H9 (cell line): ENCODE data around the gene GIMAP6. TPM values are rescaled to one million over a fixed set of nuclear protein-coding genes. Genes with fewer than 3 reads are reported as not detected.
"Not testable (repeated sequence)": the region's sequence is repeated elsewhere in the genome, so short reads cannot be mapped to it uniquely, and the experiment has no call there.

Experiments used
- DNase-seq: peaks from one replicate; pipeline ENCODE4 v3.0.0-alpha.2; 2017
- H2AFZ ChIP-seq: one replicate; pipeline ENCODE4 v1.6.1; 2013; ENCODE audit warnings: mild to moderate bottlenecking, low read length, control low read depth, moderate library complexity
- H2AK5ac ChIP-seq: 2 replicates; pipeline ENCODE4 v1.6.1; 2013; ENCODE audit warnings: low read length, control low read depth, mixed read lengths; ENCODE audit not compliant: insufficient read length
- H2BK120ac ChIP-seq: one replicate; pipeline ENCODE4 v1.6.1; 2013; ENCODE audit warnings: low read depth, mild to moderate bottlenecking, low read length, control low read depth, inconsistent platforms; ENCODE audit not compliant: poor library complexity, severe bottlenecking
- H2BK12ac ChIP-seq: 2 replicates; pipeline ENCODE4 v1.6.1; 2013; ENCODE audit warnings: low read length, control low read depth, mixed read lengths, low read depth; ENCODE audit not compliant: insufficient read length
- H2BK15ac ChIP-seq: 2 replicates; pipeline ENCODE4 v1.6.1; 2013; ENCODE audit warnings: low read depth, low read length, control low read depth
- H2BK20ac ChIP-seq: one replicate; pipeline ENCODE4 v1.6.1; 2013; ENCODE audit warnings: low read depth, mild to moderate bottlenecking, low read length, control low read depth, inconsistent platforms; ENCODE audit not compliant: poor library complexity, severe bottlenecking
- H2BK5ac ChIP-seq: 2 replicates; pipeline ENCODE4 v1.6.1; 2013; ENCODE audit warnings: low read length, control low read depth, mixed read lengths; ENCODE audit not compliant: insufficient read length
- H3K14ac ChIP-seq: 2 replicates; pipeline ENCODE4 v1.6.1; 2013; ENCODE audit warnings: low read length, control low read depth; ENCODE audit not compliant: insufficient read depth
- H3K18ac ChIP-seq: 2 replicates; pipeline ENCODE4 v1.6.1; 2013; ENCODE audit warnings: low read depth, mild to moderate bottlenecking, mixed read lengths, low read length, control low read depth; ENCODE audit not compliant: insufficient read length
- H3K23ac ChIP-seq: 2 replicates; pipeline ENCODE4 v1.6.1; 2013; ENCODE audit warnings: low read length, control low read depth, mixed read lengths, low read depth; ENCODE audit not compliant: insufficient read length
- H3K23me2 ChIP-seq: 2 replicates; pipeline ENCODE4 v1.6.1; 2013; ENCODE audit warnings: low read depth, mild to moderate bottlenecking, mixed read lengths, low read length, control low read depth; ENCODE audit not compliant: insufficient read length, poor library complexity, severe bottlenecking
- H3K27ac ChIP-seq: 2 replicates; pipeline ENCODE4 v1.5.1; 2013; ENCODE audit warnings: low read length, control low read depth, mixed read lengths, low read depth; ENCODE audit not compliant: insufficient read length
- H3K27me3 ChIP-seq: 2 replicates; pipeline ENCODE4 v1.6.1; 2013; ENCODE audit warnings: low read length, control low read depth, inconsistent platforms; ENCODE audit not compliant: insufficient read depth
- H3K4ac ChIP-seq: 2 replicates; pipeline ENCODE4 v1.6.1; 2013; ENCODE audit warnings: low read depth, mild to moderate bottlenecking, control low read depth, inconsistent platforms, low read length, moderate library complexity
- H3K4me1 ChIP-seq: 2 replicates; pipeline ENCODE4 v1.6.1; 2013; ENCODE audit warnings: low read length, control low read depth, inconsistent platforms; ENCODE audit not compliant: insufficient read depth
- H3K4me2 ChIP-seq: 2 replicates; pipeline ENCODE4 v1.6.1; 2013; ENCODE audit warnings: low read length, control low read depth, mixed read lengths; ENCODE audit not compliant: insufficient read length, insufficient read depth
- H3K56ac ChIP-seq: 2 replicates; pipeline ENCODE4 v1.6.1; 2013; ENCODE audit warnings: low read depth, mild to moderate bottlenecking, mixed read lengths, low read length, control low read depth; ENCODE audit not compliant: insufficient read length
- H3K79me1 ChIP-seq: 2 replicates; pipeline ENCODE4 v1.6.1; 2013; ENCODE audit warnings: low read depth, mild to moderate bottlenecking, moderate library complexity, low read length, control low read depth, inconsistent platforms; ENCODE audit not compliant: insufficient read depth, poor library complexity, severe bottlenecking
- H3K79me2 ChIP-seq: 2 replicates; pipeline ENCODE4 v1.6.1; 2013; ENCODE audit warnings: low read length, control low read depth, inconsistent platforms; ENCODE audit not compliant: insufficient read depth
- H3K9ac ChIP-seq: 2 replicates; pipeline ENCODE4 v1.6.1; 2013; ENCODE audit warnings: low read length, control low read depth, mixed read lengths; ENCODE audit not compliant: insufficient read length; ENCODE audit errors: extremely low read depth
- H3K9me3 ChIP-seq: one replicate; pipeline ENCODE4 v1.6.1; 2013; ENCODE audit warnings: low read depth, low read length, inconsistent platforms; ENCODE audit not compliant: control insufficient read depth
- H3T11ph ChIP-seq: one replicate; pipeline ENCODE4 v1.6.1; 2013; ENCODE audit warnings: mild to moderate bottlenecking, low read length, control low read depth, inconsistent platforms
- H4K20me1 ChIP-seq: one replicate; pipeline ENCODE4 v1.6.1; 2013; ENCODE audit not compliant: control insufficient read depth, insufficient read length, insufficient read depth
- H4K5ac ChIP-seq: 2 replicates; pipeline ENCODE4 v1.6.1; 2013; ENCODE audit warnings: low read depth, mild to moderate bottlenecking, mixed read lengths, low read length, control low read depth; ENCODE audit not compliant: insufficient read length
- H4K8ac ChIP-seq: replicated peaks from 2 replicates; pipeline ENCODE4 v1.6.1; 2013; ENCODE audit warnings: low read length, control low read depth, mixed read lengths, low read depth; ENCODE audit not compliant: insufficient read length
- H4K91ac ChIP-seq: 2 replicates; pipeline ENCODE4 v1.6.1; 2013; ENCODE audit warnings: low read depth, mild to moderate bottlenecking, moderate library complexity, mixed read lengths, low read length, control low read depth; ENCODE audit not compliant: insufficient read length
- H3K27ac Mint-ChIP-seq, 3 experiments: 2 replicates in 2 of 3; 3 replicates in 1 of 3; pipeline ENCODE4 v1.8.0; 2020 to 2021; ENCODE audit warnings: mixed read lengths in 3 of 3, mild to moderate bottlenecking in 1 of 3, moderate library complexity in 1 of 3
- H3K27me3 Mint-ChIP-seq: 2 replicates; pipeline ENCODE4 v1.8.0; 2021; ENCODE audit warnings: low read depth, mild to moderate bottlenecking, moderate library complexity, mixed read lengths
- H3K36me3 Mint-ChIP-seq, 3 experiments: 2 replicates in 2 of 3; 3 replicates in 1 of 3; pipeline ENCODE4 v1.8.0; 2020 to 2021; ENCODE audit warnings: low read depth in 3 of 3, mixed read lengths in 3 of 3; ENCODE audit not compliant: insufficient read depth in 1 of 3
- H3K4me1 Mint-ChIP-seq, 2 experiments: 2 replicates each; pipeline ENCODE4 v1.8.0; 2020; ENCODE audit warnings: mixed read lengths in 2 of 2
- H3K4me3 Mint-ChIP-seq, 2 experiments: 2 replicates in 1 of 2; 3 replicates in 1 of 2; pipeline ENCODE4 v1.8.0; 2020 to 2021; ENCODE audit warnings: mild to moderate bottlenecking in 2 of 2, mixed read lengths in 2 of 2, moderate library complexity in 1 of 2
- H3K9me3 Mint-ChIP-seq, 2 experiments: 2 replicates in 1 of 2; 3 replicates in 1 of 2; pipeline ENCODE4 v1.8.0; 2020; ENCODE audit warnings: mild to moderate bottlenecking in 2 of 2, mixed read lengths in 2 of 2, moderate library complexity in 1 of 2
- CTCF ChIP-seq: fragments of 200-600 bp; sonication (generic); conservative IDR thresholded peaks from 3 replicates; pipeline ENCODE4 v1.8.0; 2021; ENCODE audit warnings: antibody characterized with exemption, mild to moderate bottlenecking
- WGBS: extraction: QIAGEN DNeasy Blood & Tissue Kit; methylation state at CpG from one replicate; pipeline ENCODE4 v1.1.7; 2013; ENCODE audit warnings: missing lambda C conversion rate, low lambda C conversion rate, mixed read lengths; ENCODE audit not compliant: insufficient read length; ENCODE audit errors: extremely low coverage; 5-methylcytosine and 5-hydroxymethylcytosine counted together
- total RNA-seq: library from RNA; stranded (reverse); gene quantifications from 2 replicates; pipeline ENCODE4 v1.2.1, GENCODE V29; 2021

Gene GIMAP6
- total RNA-seq, 1 experiment from 2014 or later = not detected

- Histone ChIP-seq H2BK12ac (no peak overlapping the region), H3K79me1 (no peaks in the 10 kb centered on the region), H4K20me1 (no peaks in the 10 kb centered on the region), H3K9ac (no peak overlapping the region), H2BK20ac (no peak overlapping the region), H3K27me3 (no peaks in the 10 kb centered on the region), H3K4me1 (no peaks in the 10 kb centered on the region), H3K14ac (no peak overlapping the region), H3K27ac (no peak overlapping the region), H3K79me2 (no peaks in the 10 kb centered on the region), H3K4ac (no peak overlapping the region), H3K4me2 (no peak overlapping the region), H4K91ac (no peak overlapping the region), H3K23me2 (no peaks in the 10 kb centered on the region), H2BK5ac (no peak overlapping the region), H2BK15ac (no peak overlapping the region), H2AK5ac (no peak overlapping the region), H3K9me3 (no peaks in the 10 kb centered on the region), H3K56ac (no peak overlapping the region), H4K5ac (no peak overlapping the region), H2BK120ac (no peak overlapping the region), H3K23ac (no peak overlapping the region), H3T11ph (no peak overlapping the region), H2AFZ (no peak overlapping the region), H4K8ac (no peak overlapping the region), H3K18ac (no peak overlapping the region)
- H3K36me3 Mint-ChIP-seq = peaks cover 0 to 5% (median 0%) of the 10 kb centered on the region in 3 experiments; a peak in 3 of 7 replicates
- peaks cover 15 to 32% of the 10 kb centered on the region in 2 experiments for H3K9me3 Mint-ChIP-seq
- H3K4me1 Mint-ChIP-seq = no peaks in the 10 kb centered on the region
- H3K27me3 Mint-ChIP-seq = peaks cover 19% of the 10 kb centered on the region
- no peak overlapping the region for H3K4me3 Mint-ChIP-seq
- no CpG with 5 or more reads among the region's 2 CpGs for WGBS
- no peak for TF ChIP-seq CTCF
- H3K27ac Mint-ChIP-seq = no peak overlapping the region
- DNase-seq = no peak
Observed at GRCh38 chr7:150675714-150676113, 43.5 kb upstream of the GIMAP6 start.

- H2BK15ac ChIP-seq, H2AFZ ChIP-seq, H3K79me1 ChIP-seq, H3K27me3 ChIP-seq, H3K4me1 Mint-ChIP-seq, H2BK5ac ChIP-seq, H4K8ac ChIP-seq, H3K56ac ChIP-seq, H3K27ac Mint-ChIP-seq, H3K14ac ChIP-seq, H4K20me1 ChIP-seq, H3K36me3 Mint-ChIP-seq, H3K9me3 ChIP-seq, H3K27ac ChIP-seq, H2BK20ac ChIP-seq, H2BK12ac ChIP-seq, H3K4me2 ChIP-seq, H3K4ac ChIP-seq, H2BK120ac ChIP-seq, H3K23ac ChIP-seq, H3K79me2 ChIP-seq, DNase-seq, H3K9ac ChIP-seq, H3K4me3 Mint-ChIP-seq, H3K18ac ChIP-seq, H4K5ac ChIP-seq, H3K23me2 ChIP-seq, H3K4me1 ChIP-seq, H4K91ac ChIP-seq, H2AK5ac ChIP-seq, H3T11ph ChIP-seq: not testable (repeated sequence)
- Mint-ChIP-seq H3K9me3 (peaks cover 9 to 26% of the 10 kb centered on the region in 2 experiments), H3K27me3 (peaks cover 25% of the 10 kb centered on the region)
- WGBS = no CpG with 5 or more reads among the region's 7 CpGs
Observed at GRCh38 chr7:150671798-150672585, 39.8 kb upstream of the GIMAP6 start.
